Gastroesophageal sphincter (tissue), 4 donors: Measurements from ENCODE around the gene MARS1. TPM values are rescaled to one million over a fixed set of nuclear protein-coding genes. Genes with fewer than 3 reads are reported as not detected.
"Not testable (repeated sequence)": the region's sequence is repeated elsewhere in the genome, so short reads cannot be mapped to it uniquely, and the experiment has no call there.

Experiments used
- ATAC-seq: fragments of 150-250 bp; one replicate; pipeline ENCODE4 v1.9.1; 2016; ENCODE audit warnings: mild to moderate bottlenecking, moderate library complexity
- H3K27ac ChIP-seq, 4 donors: fragments of 200-600 bp; sonication (generic) in 3 of 4; 1 replicate in 3 of 4; 2 replicates in 1 of 4; pipeline ENCODE4 v1.5.1; 2016 to 2019
- H3K27me3 ChIP-seq: fragments of 200-600 bp; sonication (generic); one replicate; pipeline ENCODE4 v1.5.1; 2019
- H3K36me3 ChIP-seq, 2 donors: fragments of 200-600 bp; sonication (generic); one replicate each; pipeline ENCODE4 v1.5.1; 2019; ENCODE audit warnings: control low read depth in 1 of 2
- H3K4me1 ChIP-seq, 3 donors: fragments of 200-600 bp; sonication (generic); 1 replicate in 2 of 3; 2 replicates in 1 of 3; pipeline ENCODE4 v1.5.1; 2016 to 2019; ENCODE audit warnings: control low read depth in 2 of 3
- H3K4me3 ChIP-seq, 2 donors: fragments of 200-600 bp; sonication (generic); one replicate each; pipeline ENCODE4 v1.5.1; 2019; ENCODE audit warnings: mild to moderate bottlenecking in 1 of 2, moderate library complexity in 1 of 2
- H3K9me3 ChIP-seq, 3 donors: fragments of 200-600 bp; sonication (generic); one replicate each; pipeline ENCODE4 v1.5.1; 2017 to 2019; ENCODE audit warnings: control low read depth in 2 of 3
- CTCF ChIP-seq, 4 experiments: fragments of 200-600 bp in 2 of 4; fragments of 450-650 bp in 2 of 4; sonication (generic) in 1 of 4; IDR thresholded peaks; one replicate each; pipeline ENCODE4 v1.5.1; 2017 to 2019; ENCODE audit warnings: antibody characterized with exemption in 4 of 4, mild to moderate bottlenecking in 2 of 4, moderate library complexity in 2 of 4
- EP300 ChIP-seq: sonication (generic); formaldehyde crosslinking; IDR thresholded peaks from one replicate; pipeline ENCODE4 v1.6.1; 2017; ENCODE audit warnings: antibody characterized with exemption, mild to moderate bottlenecking
- POLR2A ChIP-seq, 2 donors: fragments of 450-650 bp; IDR thresholded peaks; one replicate each; pipeline ENCODE4 v1.6.1; 2017; ENCODE audit warnings: antibody characterized with exemption in 2 of 2, mild to moderate bottlenecking in 2 of 2, moderate library complexity in 1 of 2
- POLR2AphosphoS5 ChIP-seq: sonication (generic); formaldehyde crosslinking; IDR thresholded peaks from one replicate; pipeline ENCODE4 v1.6.1; 2017; ENCODE audit warnings: antibody characterized with exemption
- WGBS, 2 donors: methylation state at CpG; one replicate each; pipeline ENCODE4 v1.1.5; 2018; ENCODE audit warnings: low coverage in 1 of 2; 5-methylcytosine and 5-hydroxymethylcytosine counted together
- total RNA-seq, 4 donors: library from RNA; depleted of rRNA; stranded (reverse); fragments of >200 nt; gene quantifications; one replicate each; pipeline ENCODE4 v1.1.0, GENCODE V29; 2016

The MARS1 gene
- total RNA-seq, 4 donors from 2014 or later: 67.4 to 209 (median 81.7) TPM

- ATAC-seq: no peak
- no peak for TF ChIP-seq POLR2AphosphoS5
- no peak for TF ChIP-seq POLR2A (IDR thresholded peaks at IDR 0.05)
- no peak for TF ChIP-seq EP300
- no peak for TF ChIP-seq CTCF (IDR thresholded peaks at IDR 0.05)
- Histone ChIP-seq H3K27me3 (no peaks in the 10 kb centered on the region), H3K36me3 (peaks cover 0 to 85% of the 10 kb centered on the region in 2 donors), H3K4me3 (no peak overlapping the region), H3K27ac (no peak overlapping the region), H3K4me1 (no peaks in the 10 kb centered on the region), H3K9me3 (no peaks in the 10 kb centered on the region)
- WGBS, 2 donors: 83 to 86% methylated on average over 9 to 12 of the region's 12 CpGs
Measured at GRCh38 chr12:57497223-57498131, 9.6 kb downstream of the MARS1 start.

- peaks cover 0 to 87% of the 10 kb centered on the region in 2 donors for H3K36me3 ChIP-seq
- 80% methylated on average over 2 of the region's 9 CpGs; no CpG with 5 or more reads in 1 of the 2 donors for WGBS, 2 donors
- no peak overlapping the region for H3K27ac ChIP-seq
- no peak for ATAC-seq
- no peaks in the 10 kb centered on the region for H3K9me3 ChIP-seq
- no peak overlapping the region for H3K4me3 ChIP-seq
- H3K27me3 ChIP-seq: no peaks in the 10 kb centered on the region
- TF ChIP-seq POLR2AphosphoS5: no peak
- TF ChIP-seq EP300: no peak
- no peak for TF ChIP-seq POLR2A (IDR thresholded peaks at IDR 0.05)
- TF ChIP-seq CTCF (IDR thresholded peaks at IDR 0.05): no peak
- H3K4me1 ChIP-seq: no peaks in the 10 kb centered on the region
Measured at GRCh38 chr12:57498132-57498502, 10.2 kb downstream of the MARS1 start.

GRCh38 chr12:57498571-57498970 is 10.7 kb downstream of the MARS1 start:
- Histone ChIP-seq H3K36me3 (peaks cover 0 to 92% of the 10 kb centered on the region in 2 donors), H3K27me3 (no peaks in the 10 kb centered on the region), H3K27ac (no peak overlapping the region), H3K4me1 (no peaks in the 10 kb centered on the region), H3K9me3 (no peaks in the 10 kb centered on the region), H3K4me3 (no peak overlapping the region)
- TF ChIP-seq EP300 (no peak), CTCF (IDR thresholded peaks at IDR 0.05) (no peak), POLR2A (IDR thresholded peaks at IDR 0.05) (no peak), POLR2AphosphoS5 (no peak)
- 76% methylated on average over 3 of the region's 4 CpGs; no CpG with 5 or more reads in 1 of the 2 donors for WGBS, 2 donors
- ATAC-seq: no peak

DNA sequence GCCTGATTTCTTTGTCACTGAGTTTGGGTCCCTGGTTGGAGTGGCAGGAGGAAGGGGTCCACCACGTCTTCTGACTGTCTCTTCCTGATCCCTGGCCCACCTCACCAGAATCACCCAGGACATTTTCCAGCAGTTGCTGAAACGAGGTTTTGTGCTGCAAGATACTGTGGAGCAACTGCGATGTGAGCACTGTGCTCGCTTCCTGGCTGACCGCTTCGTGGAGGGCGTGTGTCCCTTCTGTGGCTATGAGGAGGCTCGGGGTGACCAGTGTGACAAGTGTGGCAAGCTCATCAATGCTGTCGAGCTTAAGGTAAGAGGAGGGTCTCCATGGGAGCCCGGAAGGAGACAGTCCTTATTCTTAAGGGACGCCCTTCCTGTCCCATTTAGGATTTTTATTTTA is 12.3 kb downstream of the MARS1 start:
- H3K36me3 ChIP-seq: peaks cover 0 to 99% of the 10 kb centered on the region in 2 donors
- no peaks in the 10 kb centered on the region for H3K4me1 ChIP-seq
- H3K9me3 ChIP-seq: no peaks in the 10 kb centered on the region
- TF ChIP-seq EP300 (no peak), POLR2AphosphoS5 (no peak), CTCF (IDR thresholded peaks at IDR 0.05) (no peak), POLR2A (IDR thresholded peaks at IDR 0.05) (no peak)
- WGBS, 2 donors: 92 to 96% methylated on average over 5 of the region's 11 CpGs
- H3K4me3 ChIP-seq: no peak overlapping the region
- H3K27me3 ChIP-seq: no peaks in the 10 kb centered on the region
- H3K27ac ChIP-seq: no peak overlapping the region
- ATAC-seq: no peak

DNA sequence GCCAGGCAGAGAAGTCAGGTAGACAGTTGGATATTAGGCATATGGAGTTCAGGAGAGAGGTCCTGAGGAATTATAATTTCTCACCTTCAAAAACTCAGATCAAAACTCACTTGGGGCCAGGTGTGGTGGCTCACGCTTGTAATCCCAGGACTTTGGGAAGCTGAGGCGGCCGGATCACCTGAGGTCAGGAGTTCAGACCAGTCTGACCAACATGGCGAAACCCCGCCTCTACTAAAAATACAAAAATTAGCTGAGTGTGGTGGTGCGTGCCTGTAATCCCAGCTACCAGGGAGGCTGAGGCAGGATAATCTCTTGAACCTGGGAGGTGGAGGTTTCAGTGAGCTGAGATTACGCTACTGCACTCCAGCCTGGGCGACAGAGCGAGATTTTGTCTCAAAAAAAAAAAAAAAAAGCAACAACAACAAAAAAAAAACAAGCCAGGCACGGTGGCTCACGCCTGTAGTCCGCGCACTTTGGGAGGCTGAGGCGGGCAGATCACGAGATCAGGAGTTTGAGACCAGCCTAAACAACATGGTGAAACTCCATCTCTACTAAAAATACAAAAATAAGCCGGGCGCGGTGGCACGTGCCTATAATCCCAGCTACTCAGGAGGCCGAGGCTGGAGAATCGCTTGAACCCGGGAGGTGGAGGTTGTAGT is 14.6 kb downstream of the MARS1 start:
- H3K27me3 ChIP-seq, H3K4me3 ChIP-seq, H3K27ac ChIP-seq, H3K9me3 ChIP-seq, ATAC-seq, H3K4me1 ChIP-seq: not testable (repeated sequence)
- H3K36me3 ChIP-seq: peaks cover 0 to 94% of the 10 kb centered on the region in 2 donors
- WGBS, 2 donors: 87 to 96% methylated on average over 6 to 13 of the region's 22 CpGs

- not testable (repeated sequence) for H3K27me3 ChIP-seq, H3K4me3 ChIP-seq, H3K27ac ChIP-seq, ATAC-seq, H3K4me1 ChIP-seq, H3K9me3 ChIP-seq
- H3K36me3 ChIP-seq: peaks cover 0 to 89% of the 10 kb centered on the region in 2 donors
- whole genome bisulfite sequencing, 2 donors: 68 to 91% methylated on average over 1 to 3 of the region's 4 CpGs
Measured at GRCh38 chr12:57506541-57506940, 18.7 kb downstream of the MARS1 start.

GRCh38 chr12:57507796-57508195 is 19.9 kb downstream of the MARS1 start:
- not testable (repeated sequence) for H3K4me1 ChIP-seq, H3K27me3 ChIP-seq, H3K4me3 ChIP-seq, ATAC-seq, H3K27ac ChIP-seq, H3K9me3 ChIP-seq
- peaks cover 0 to 89% of the 10 kb centered on the region in 2 donors for H3K36me3 ChIP-seq
- WGBS, 2 donors: no CpG with 5 or more reads among the region's 28 CpGs
